Measurements from ENCODE around the gene GOLGA8K.
"Not testable (repeated sequence)": the region's sequence is repeated elsewhere in the genome, so short reads cannot be mapped to it uniquely, and the experiment has no call there.

The GOLGA8K gene

DNA sequence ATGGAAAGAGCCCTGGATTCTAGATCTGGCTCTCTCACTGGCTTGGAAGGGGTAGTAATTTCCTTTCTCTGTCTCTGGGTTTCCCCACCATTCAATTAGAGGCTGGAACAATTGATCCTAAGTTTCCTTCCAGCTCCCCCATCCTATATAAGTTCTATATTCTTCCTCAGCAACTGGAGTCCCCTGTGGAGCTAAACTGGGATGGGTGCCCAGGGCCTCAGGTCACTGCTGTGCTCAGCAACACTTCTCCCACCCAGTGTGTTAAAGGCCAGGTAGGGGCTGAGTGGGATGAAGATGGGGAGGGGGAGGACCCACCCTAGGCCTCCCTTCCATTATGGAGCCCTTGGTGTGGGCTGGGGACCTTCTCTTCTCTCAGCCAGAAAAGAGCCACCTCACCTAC is 46.2 kb downstream of the GOLGA8K start:
- not testable (repeated sequence) for DNase-seq (ENCODE audit: low spot score)

GRCh38 chr15:32352748-32353147 is 50.3 kb downstream of the GOLGA8K start:
- DNase-seq (ENCODE audit: low spot score) = not testable (repeated sequence)

- not testable (repeated sequence) for DNase-seq (ENCODE audit: low spot score)
Observed at GRCh38 chr15:32350563-32351220, 52.4 kb downstream of the GOLGA8K start.

DNA sequence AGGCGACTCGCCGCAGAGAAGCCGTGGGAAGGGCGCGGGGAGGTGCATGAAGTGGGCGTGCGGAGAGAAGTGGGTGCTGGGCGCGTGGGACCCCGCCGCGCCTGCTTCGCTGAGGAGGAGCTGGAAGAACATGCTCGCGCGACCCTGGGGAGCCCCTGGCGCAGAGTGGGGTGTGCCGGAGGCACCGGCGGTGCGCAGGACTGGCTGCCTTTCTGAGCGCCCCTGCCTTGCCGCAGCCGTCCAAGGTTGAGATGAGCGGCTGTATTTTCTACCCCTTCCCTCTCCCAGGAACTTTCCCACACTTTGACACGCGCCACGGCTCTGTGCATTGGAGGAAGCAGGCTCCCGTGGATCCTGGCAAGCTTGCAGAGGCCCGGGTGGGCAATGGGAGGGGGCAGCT is 56.1 kb downstream of the GOLGA8K start:
- not testable (repeated sequence) for DNase-seq (ENCODE audit: low spot score)

DNA sequence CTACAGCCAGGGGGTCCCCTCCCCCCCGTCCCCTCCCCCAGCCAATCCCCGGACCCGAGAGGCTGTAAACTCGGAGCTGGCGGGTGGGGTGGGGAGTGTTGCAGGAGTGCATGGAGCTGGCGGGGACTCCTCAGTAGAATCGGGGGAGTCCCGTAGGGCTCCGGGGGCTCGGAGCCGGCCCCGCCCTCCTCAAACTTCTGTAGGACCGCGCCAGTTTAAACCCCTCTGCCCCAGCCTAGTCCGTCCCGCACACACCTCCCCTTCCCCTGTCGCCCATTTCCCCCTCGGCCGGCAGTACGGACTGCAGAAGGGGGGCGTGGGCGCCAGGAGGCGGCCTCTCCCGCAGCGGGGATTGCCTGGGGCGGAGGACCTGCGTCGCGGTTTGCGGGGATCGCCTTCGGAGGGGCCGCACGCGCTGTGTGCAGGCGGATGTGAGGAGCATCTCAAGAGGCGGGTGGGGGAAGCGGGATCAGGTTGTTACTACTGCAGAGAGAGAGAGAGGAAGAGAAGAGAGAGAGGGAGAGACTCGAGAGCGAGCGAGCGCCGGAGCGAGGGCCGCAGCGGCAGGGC is 57.0 kb downstream of the GOLGA8K start:
- not testable (repeated sequence) for DNase-seq (ENCODE audit: low spot score)

DNA sequence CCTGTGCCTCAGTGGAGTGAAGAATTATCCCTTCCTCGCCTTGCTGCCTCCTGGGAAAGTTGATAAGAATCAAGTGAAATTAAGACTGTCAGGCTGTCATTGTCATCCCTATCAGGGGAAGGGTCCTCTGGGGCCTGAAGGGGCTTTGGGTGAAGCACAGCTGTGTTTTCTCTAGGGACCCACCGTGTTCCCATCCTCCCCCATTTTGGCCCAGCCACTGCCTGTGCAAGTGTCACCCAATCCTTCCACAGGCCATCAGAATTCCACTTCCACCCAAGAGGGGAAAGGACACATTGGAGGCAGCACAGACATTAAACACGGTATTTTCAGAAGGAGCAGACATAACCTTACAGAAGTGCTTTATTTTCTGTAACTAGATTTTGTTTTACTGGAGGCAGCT is 59.2 kb downstream of the GOLGA8K start:
- DNase-seq (ENCODE audit: low spot score) = not testable (repeated sequence)

All from AG08396 (cell line).